A549 (cell line): ENCODE data around the gene MITF. TPM values are rescaled to one million over a fixed set of nuclear protein-coding genes. Genes with fewer than 3 reads are reported as not detected.

Experiments used
- ATAC-seq, 2 experiments: fragments of 200-7000 bp in 1 of 2; fragments of >200 bp in 1 of 2; cut with Nextera tagmentation in 1 of 2; cut with Tn5 transposase in 1 of 2; 3 replicates each; pipeline versions ENCODE4 v1.8.0 to v1.9.1; 2018 to 2020; ENCODE audit warnings: mild to moderate bottlenecking in 1 of 2, moderate library complexity in 1 of 2
- CTCF ChIA-PET: fragments of 300-600 bp; sonication (Branson Sonifier 250); formaldehyde crosslinking; extraction: SDS; loops from one replicate; lab custom pipeline; 2021; ENCODE audit warnings: antibody characterized with exemption, inconsistent platforms; lab: Yijun Ruan, JAX
- POLR2A ChIA-PET: fragments of 350-600 bp; formaldehyde crosslinking; extraction: SDS; loops from one replicate; lab custom pipeline; 2021; ENCODE audit warnings: antibody characterized with exemption, inconsistent platforms; lab: Yijun Ruan, JAX
- DNase-seq, 2 experiments: peaks; one replicate each; pipeline versions ENCODE4 v3.0.0 to v3.0.0-alpha.2; 2011 to 2016; ENCODE audit warnings: low read depth in 1 of 2, low spot score in 1 of 2
- FAIRE-seq: peaks from 2 replicates; lab custom pipeline; 2011; peaks lifted over from hg19 to GRCh38; lab: Jason Lieb, UNC
- H3K27ac ChIP-seq, 2 experiments: fragments of >200 bp; sonication (Bioruptor Twin); formaldehyde crosslinking; 3 replicates each; pipeline ENCODE4 v1.5.1; 2016 to 2017
- H3K4me1 ChIP-seq: fragments of >200 bp; sonication (Bioruptor Twin); formaldehyde crosslinking; 3 replicates; pipeline ENCODE4 v1.6.1; 2016
- H3K4me2 ChIP-seq: fragments of >200 bp; sonication (Bioruptor Twin); formaldehyde crosslinking; 3 replicates; pipeline ENCODE4 v1.6.1; 2016
- H3K4me3 ChIP-seq: fragments of >200 bp; sonication (Bioruptor Twin); formaldehyde crosslinking; 3 replicates; pipeline ENCODE4 v1.5.1; 2016
- H3K9me3 ChIP-seq: fragments of >200 bp; sonication (Bioruptor Twin); formaldehyde crosslinking; 3 replicates; pipeline ENCODE4 v1.6.1; 2016
- BCL3 ChIP-seq: fragments of >200 bp; sonication (Bioruptor Twin); formaldehyde crosslinking; IDR thresholded peaks from 3 replicates; pipeline ENCODE4 v1.6.1; 2016
- CBX2 ChIP-seq: fragments of 200-600 bp; sonication (generic); IDR thresholded peaks from 2 replicates; pipeline ENCODE4 v1.6.1; 2016; ENCODE audit warnings: low read depth, mild to moderate bottlenecking, borderline replicate concordance
- CBX8 ChIP-seq: fragments of 200-600 bp; sonication (generic); IDR thresholded peaks from 2 replicates; pipeline ENCODE4 v1.6.1; 2016
- HDAC2 ChIP-seq: fragments of 200-600 bp; sonication (generic); IDR thresholded peaks from 2 replicates; pipeline ENCODE4 v1.6.1; 2016
- HEYL ChIP-seq: fragments of 250-450 bp; sonication (Bioruptor Pico); IDR thresholded peaks from 2 replicates; pipeline ENCODE4 v1.8.0; 2021; ENCODE audit warnings: mild to moderate bottlenecking, moderate library complexity
- HMGXB4 ChIP-seq: fragments of 250-450 bp; sonication (Bioruptor Pico); IDR thresholded peaks from 2 replicates; pipeline ENCODE4 v1.5.0; 2021; ENCODE audit warnings: mild to moderate bottlenecking, moderate library complexity, borderline replicate concordance
- HOXA7 ChIP-seq: fragments of 250-450 bp; sonication (Bioruptor Pico); IDR thresholded peaks from 2 replicates; pipeline ENCODE4 v1.5.0; 2020; ENCODE audit warnings: mild to moderate bottlenecking, moderate library complexity
- MAFK ChIP-seq: fragments of 450-650 bp; IDR thresholded peaks from 2 replicates; pipeline ENCODE4 v1.6.1; 2014; ENCODE audit not compliant: partially characterized antibody
- NFE2L2 ChIP-seq: fragments of 150-350 bp; conservative IDR thresholded peaks from 2 replicates; pipeline ENCODE4 v1.6.1; 2014; ENCODE audit warnings: low read length
- PBX3 ChIP-seq: IDR thresholded peaks from 2 replicates; pipeline ENCODE4 v1.6.1; 2012
- RAD21 ChIP-seq, 2 experiments: fragments of >200 bp in 1 of 2; sonication (Bioruptor Twin) in 1 of 2; formaldehyde crosslinking in 1 of 2; IDR thresholded peaks in 1 of 2; conservative IDR thresholded peaks in 1 of 2; 2 replicates in 1 of 2; 3 replicates in 1 of 2; pipeline ENCODE4 v1.6.1; 2012 to 2018; ENCODE audit warnings: inconsistent platforms in 1 of 2
- RNF2 ChIP-seq: fragments of 200-600 bp; sonication (generic); IDR thresholded peaks from 2 replicates; pipeline ENCODE4 v1.6.1; 2016; ENCODE audit warnings: low read depth, mild to moderate bottlenecking, antibody characterized with exemption, moderate library complexity, borderline replicate concordance
- SREBF2 ChIP-seq: fragments of 450-650 bp; IDR thresholded peaks from 2 replicates; pipeline ENCODE4 v1.6.1; 2014; ENCODE audit warnings: mild to moderate bottlenecking, moderate library complexity
- WGBS: methylation state at CpG from one replicate; pipeline ENCODE4 v1.1.6; 2017; ENCODE audit errors: missing lambda C conversion rate; 5-methylcytosine and 5-hydroxymethylcytosine counted together
- polyA plus RNA-seq, 4 experiments: library from polyadenylated mRNA; depleted of rRNA in 3 of 4; stranded (reverse); fragments of >200 nt; fragmentation: RNase III in 1 of 4; extraction: RNeasy Plus Mini Kit Qiagen cat#74134 plus additional on column Dnase treatment in 1 of 4; gene quantifications; 2 replicates in 3 of 4; 3 replicates in 1 of 4; pipeline ENCODE4 v1.2.3, GENCODE V29; 2011 to 2017
- TF ChIP-seq, protein P1 (sequence below): fragments of 150-350 bp; IDR thresholded peaks from 2 replicates; pipeline ENCODE4 v1.6.1; 2014; ENCODE audit warnings: low read depth, mild to moderate bottlenecking, low read length

MITF gene
- polyA plus RNA-seq, 2 of the 4 experiments (the other 2 are of a cell fraction), result 14.3 to 15.9 TPM

DNA sequence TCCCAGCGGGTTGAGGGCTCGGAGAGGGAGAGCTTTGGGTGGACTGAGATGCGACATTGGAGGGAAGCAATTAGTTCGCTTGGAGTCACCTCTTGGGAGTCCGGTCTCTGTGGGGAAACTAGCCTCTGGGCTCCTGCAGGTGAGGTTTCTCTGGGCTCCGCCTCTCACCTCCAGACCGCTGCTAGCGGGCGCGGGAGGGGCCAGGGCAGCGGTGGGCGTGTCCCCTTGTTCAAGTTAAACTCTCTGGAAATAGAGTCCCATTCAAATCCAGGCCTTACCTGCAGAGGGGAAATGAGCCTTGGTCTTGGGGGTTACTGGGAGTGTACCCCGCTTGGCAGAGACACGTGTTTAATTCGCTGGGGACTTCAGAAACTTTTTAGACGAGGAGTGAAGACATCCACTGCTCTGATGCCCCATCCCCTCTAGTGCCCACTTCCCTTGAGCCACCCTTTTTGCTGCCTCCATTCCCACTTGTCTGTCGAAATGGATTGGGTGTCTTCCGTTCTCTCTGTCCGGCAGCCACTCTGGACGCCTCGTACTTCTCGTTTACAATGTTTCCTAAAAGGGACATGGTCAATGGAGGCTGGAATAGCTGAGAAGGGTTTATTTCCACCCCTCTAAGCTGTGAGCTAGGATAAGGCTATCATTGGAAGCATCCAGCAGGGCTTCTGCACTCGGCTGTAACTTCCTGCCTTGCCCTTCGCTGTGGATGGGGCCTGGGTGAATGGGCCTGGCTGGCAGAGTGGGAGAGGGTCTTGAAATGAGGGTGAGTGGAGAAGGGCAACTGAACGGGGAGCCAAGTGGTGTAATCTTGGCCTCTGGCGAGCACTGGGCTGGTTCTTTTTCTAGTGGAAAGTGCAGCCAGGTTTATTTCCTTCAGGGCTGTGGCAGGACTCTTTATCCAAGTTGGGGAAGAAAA is 1.1 kb downstream of the MITF start:
- Histone ChIP-seq H3K27ac (peak overlapping the region; percentile 65 to 84; a peak in 4 of 6 replicates), H3K4me2 (peak overlapping the region; percentile 87), H3K4me1 (peaks cover 6% of the 10 kb centered on the region; the same call in 2 of the 3 replicates), H3K4me3 (peak overlapping the region; percentile 85), H3K9me3 (no peaks in the 10 kb centered on the region)
- CTCF ChIA-PET, result interaction anchor here (2.5 to 3.3 kb wide), 2 partner anchors 48 to 52 kb away, joined by 17 to 24 read pairs; no protein-coding TSS in a partner anchor
- DNase-seq (no peak), ATAC-seq (peak; percentile 44 to 47; a peak in 5 of 6 replicates), FAIRE-seq (no peak)
- WGBS, result 42% methylated on average over 26 of the region's 26 CpGs
- POLR2A ChIA-PET, result no interaction called here
- TF ChIP-seq HOXA7 (CRISPR knock-in tag) (no peak), CBX2 (no peak), BCL3 (no peak), PBX3 (no peak), HMGXB4 (CRISPR knock-in tag) (no peak)

DNA sequence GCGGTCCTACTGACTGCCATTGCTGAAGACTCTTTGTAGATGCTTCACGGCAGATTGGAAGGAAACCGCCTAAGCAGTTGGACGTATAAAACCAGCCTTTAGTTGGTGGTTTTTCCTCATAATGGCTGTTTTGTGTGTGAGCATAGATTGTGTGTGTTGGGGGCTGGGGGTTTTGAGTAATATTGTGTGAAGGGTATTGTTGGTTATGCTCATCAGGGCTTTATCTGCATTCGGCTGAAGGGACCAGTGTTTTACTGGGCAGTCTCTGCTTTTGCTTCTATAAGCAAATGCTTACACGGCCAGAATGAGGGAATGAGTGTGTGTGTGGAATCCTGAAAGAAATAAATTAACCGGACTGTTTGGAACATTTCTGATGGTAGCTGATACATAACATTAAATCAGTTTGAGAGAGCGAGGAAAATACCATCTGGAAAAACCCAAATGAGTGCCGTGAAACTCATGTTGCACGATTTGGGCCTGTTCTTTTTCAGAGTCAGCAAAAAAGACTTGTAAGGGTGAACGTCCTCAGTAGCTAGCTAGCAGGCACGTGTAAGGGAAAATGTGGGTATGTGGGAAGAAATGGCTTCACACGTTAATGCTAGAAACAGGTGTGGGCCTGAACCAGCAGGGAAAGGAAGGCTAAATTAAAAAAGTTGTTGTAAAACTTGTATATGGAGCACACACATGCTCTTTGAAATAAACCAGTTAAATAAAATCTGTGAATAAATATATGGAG is 1.9 kb downstream of the MITF start:
- 89% methylated on average over 13 of the region's 13 CpGs for WGBS
- peak overlapping the region; percentile 87; the same call in 1 of the 3 replicates for H3K4me2 ChIP-seq
- no peak for ATAC-seq

GRCh38 chr3:69742391-69742790 is 3.1 kb downstream of the MITF start:
- no peaks in the 10 kb centered on the region for H3K9me3 ChIP-seq
- ATAC-seq, result no peak
- H3K4me3 ChIP-seq, result no peak overlapping the region
- CTCF ChIA-PET, result no interaction called here
- WGBS, result 75% methylated on average over 2 of the region's 2 CpGs
- no peak for FAIRE-seq
- TF ChIP-seq NFE2L2 (no peak), HEYL (no peak), RAD21 (conservative IDR thresholded peaks at IDR 0.05 in 1 of 2, IDR thresholded peaks at IDR 0.05 in 1 of 2) (no peak), RNF2 (no peak), CBX8 (no peak), SREBF2 (no peak), PBX3 (no peak)
- TF ChIP-seq, all 56 proteins: peak for 0
- H3K27ac ChIP-seq, result no peak overlapping the region
- no peak overlapping the region for H3K4me2 ChIP-seq
- H3K4me1 ChIP-seq, result peaks cover 6% of the 10 kb centered on the region; the same call in 2 of the 3 replicates
- POLR2A ChIA-PET, result no interaction called here
- no peak for DNase-seq

More for the DNA sequence above, 1.9 kb downstream of the MITF start:
- POLR2A ChIA-PET, result no interaction called here
- Histone ChIP-seq H3K9me3 (no peaks in the 10 kb centered on the region), H3K4me3 (no peak overlapping the region), H3K27ac (no peak overlapping the region), H3K4me1 (peaks cover 6% of the 10 kb centered on the region; the same call in 2 of the 3 replicates)
- FAIRE-seq (no peak), DNase-seq (no peak)
- CTCF ChIA-PET, result interaction anchor here (3.3 kb wide), 1 partner anchor 51 kb away, joined by 24 read pairs; no protein-coding TSS in a partner anchor
- TF ChIP-seq, protein P1, sequence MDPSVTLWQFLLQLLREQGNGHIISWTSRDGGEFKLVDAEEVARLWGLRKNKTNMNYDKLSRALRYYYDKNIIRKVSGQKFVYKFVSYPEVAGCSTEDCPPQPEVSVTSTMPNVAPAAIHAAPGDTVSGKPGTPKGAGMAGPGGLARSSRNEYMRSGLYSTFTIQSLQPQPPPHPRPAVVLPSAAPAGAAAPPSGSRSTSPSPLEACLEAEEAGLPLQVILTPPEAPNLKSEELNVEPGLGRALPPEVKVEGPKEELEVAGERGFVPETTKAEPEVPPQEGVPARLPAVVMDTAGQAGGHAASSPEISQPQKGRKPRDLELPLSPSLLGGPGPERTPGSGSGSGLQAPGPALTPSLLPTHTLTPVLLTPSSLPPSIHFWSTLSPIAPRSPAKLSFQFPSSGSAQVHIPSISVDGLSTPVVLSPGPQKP, result no peak
- TF ChIP-seq MAFK (peak; percentile 73), HDAC2 (no peak)
